ENCODE results near the gene ZNF292. TPM values are rescaled to one million over a fixed set of nuclear protein-coding genes. Genes with fewer than 3 reads are reported as not detected.

Gene ZNF292
- polyA plus RNA-seq, 1 of the 3 experiments (the other 2 are of a cell fraction) = 3.2 TPM

DNA sequence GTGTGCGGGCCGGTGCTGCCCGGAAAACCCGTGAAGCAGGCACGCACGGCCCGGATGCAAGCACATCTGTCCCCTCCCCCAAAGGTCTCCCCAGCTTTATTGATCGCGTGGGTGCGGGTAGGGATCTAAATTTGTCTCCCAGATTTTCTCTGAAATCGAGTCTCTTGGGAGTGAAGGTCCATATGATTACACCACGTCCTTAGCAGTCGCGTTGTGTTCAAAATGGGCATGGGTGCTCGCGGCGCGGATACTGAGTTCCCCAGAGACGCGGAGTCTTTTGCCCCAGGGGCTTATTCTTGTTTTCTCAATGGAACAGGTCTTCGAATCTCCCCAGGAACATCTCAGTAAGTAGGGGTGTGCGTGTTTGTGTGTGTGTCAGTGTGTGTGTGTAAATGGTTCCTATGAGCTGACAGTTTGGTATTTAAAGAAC, 2.8 kb upstream of the ZNF292 start:
- Histone ChIP-seq H3K9ac (peak overlapping the region; percentile 81), H3K4me1 (ENCODE audit: control insufficient read depth in 1 of 2, insufficient read depth in 2 of 2, low read depth in 1 of 2, low read length in 1 of 2) (peaks cover 16 to 20% of the 10 kb centered on the region in 2 experiments), H3K79me2 (ENCODE audit: insufficient read depth) (peaks cover 43% of the 10 kb centered on the region), H3F3A (replicated peaks; ENCODE audit: insufficient read depth) (peaks cover 24% of the 10 kb centered on the region), H3K9me2 (no peaks in the 10 kb centered on the region), H3K27me3 (ENCODE audit: insufficient read depth) (no peaks in the 10 kb centered on the region), H3K36me3 (replicated peaks in 1 of 2; ENCODE audit: control insufficient read depth in 1 of 2, insufficient read depth in 2 of 2, low read length in 1 of 2) (peaks cover 0 to 5% of the 10 kb centered on the region in 2 experiments), H3K27ac (ENCODE audit: low read depth in 2 of 2, low read length in 1 of 2) (peak overlapping the region; percentile 95 to 98), H3K9me3 (no peaks in the 10 kb centered on the region), H2AFZ (ENCODE audit: low read depth) (peak overlapping the region; percentile 99), H3K4me2 (peak overlapping the region; percentile 74), H4K20me1 (ENCODE audit: insufficient read depth) (peaks cover 15% of the 10 kb centered on the region), H3K4me3 (ENCODE audit: low read depth in 2 of 2, low read length in 1 of 2) (peak overlapping the region; percentile 51 to 57)
- CTCF ChIA-PET = interaction anchor here (0.8 kb wide), 1 partner anchor 74 kb away, joined by 3 read pairs; no protein-coding TSS in a partner anchor
- 21% methylated on average over 22 of the region's 22 CpGs for WGBS (ENCODE audit: low lambda C conversion rate)
- no peak for DNase-seq
- POLR2A ChIA-PET = interaction anchor here (0.9 kb wide), 3 partner anchors 12 to 1509 kb away, joined by 3 to 4 read pairs (median 4); partner anchors contain the start of gene SYNCRIP
- TF ChIP-seq MXI1 (IDR thresholded peaks at IDR 0.05; ENCODE audit: low read depth, low read length) (peak; percentile 67), TEAD4 (IDR thresholded peaks at IDR 0.05; ENCODE audit: borderline replicate concordance, insufficient read depth) (0 out of 2 replicates have a peak, but pooled peaks have one; percentile 9), SIN3A (IDR thresholded peaks at IDR 0.05; ENCODE audit: borderline replicate concordance, low read depth, low read length) (no peak)

DNA sequence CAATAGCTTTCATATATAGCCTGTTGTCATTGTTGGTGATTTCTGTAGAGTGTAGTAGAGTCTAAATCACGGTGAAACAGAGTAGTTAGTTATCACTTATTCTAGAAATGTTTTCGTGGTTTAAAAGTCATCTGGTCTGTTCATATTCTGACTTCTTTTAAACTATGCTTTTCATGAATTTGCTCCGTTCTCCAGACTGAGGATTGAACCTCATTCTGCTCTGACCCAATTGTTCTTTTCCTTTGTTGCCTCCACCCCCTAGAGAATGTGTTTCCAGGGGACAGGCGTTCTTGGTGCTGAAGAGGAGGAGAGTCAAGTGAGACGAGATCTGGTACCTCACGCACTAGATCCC, 748 bp upstream of the ZNF292 start:
- TF ChIP-seq FOSL2 (IDR thresholded peaks at IDR 0.05; ENCODE audit: borderline replicate concordance, low read depth) = no peak
- TF ChIP-seq SIN3A (IDR thresholded peaks at IDR 0.05; ENCODE audit: borderline replicate concordance, low read depth, low read length) = 0 out of 2 replicates have a peak, but pooled peaks have one; percentile 12
- TF ChIP-seq JUND (IDR thresholded peaks at IDR 0.05) = no peak
- TF ChIP-seq RFX5 (IDR thresholded peaks at IDR 0.05; ENCODE audit: low read length) = 0 out of 2 replicates have a peak, but pooled peaks have one; percentile 14
- Histone ChIP-seq H3K9ac (peak overlapping the region; percentile 86), H3K79me2 (ENCODE audit: insufficient read depth) (peaks cover 63% of the 10 kb centered on the region), H4K20me1 (ENCODE audit: insufficient read depth) (peaks cover 35% of the 10 kb centered on the region), H3K9me3 (no peaks in the 10 kb centered on the region), H3F3A (replicated peaks; ENCODE audit: insufficient read depth) (peaks cover 24% of the 10 kb centered on the region), H2AFZ (ENCODE audit: low read depth) (peak overlapping the region; percentile 88), H3K9me2 (no peaks in the 10 kb centered on the region), H3K27ac (ENCODE audit: low read depth in 2 of 2, low read length in 1 of 2) (peak overlapping the region; percentile 95 to 98), H3K27me3 (ENCODE audit: insufficient read depth) (no peaks in the 10 kb centered on the region), H3K4me3 (ENCODE audit: low read depth in 2 of 2, low read length in 1 of 2) (peak overlapping the region; percentile 94), H3K4me1 (ENCODE audit: control insufficient read depth in 1 of 2, insufficient read depth in 2 of 2, low read depth in 1 of 2, low read length in 1 of 2) (peaks cover 16 to 20% of the 10 kb centered on the region in 2 experiments), H3K36me3 (replicated peaks in 1 of 2; ENCODE audit: control insufficient read depth in 1 of 2, insufficient read depth in 2 of 2, low read length in 1 of 2) (peaks cover 0 to 15% of the 10 kb centered on the region in 2 experiments), H3K4me2 (peak overlapping the region; percentile 74)
- 0% methylated on average over 6 of the region's 6 CpGs for WGBS (ENCODE audit: low lambda C conversion rate)
- peak; percentile 59 for DNase-seq
- POLR2A ChIA-PET = no interaction called here
- CTCF ChIA-PET = interaction anchor here (0.9 to 1.0 kb wide), 2 partner anchors 75 to 122 kb away, joined by 3 read pairs; no protein-coding TSS in a partner anchor

GRCh38 chr6:87155842-87156815, 764 bp downstream of the ZNF292 start:
- H4K20me1 ChIP-seq (ENCODE audit: insufficient read depth) = peaks cover 50% of the 10 kb centered on the region
- H3K4me2 ChIP-seq = peak overlapping the region; percentile 74
- WGBS (ENCODE audit: low lambda C conversion rate) = 2% methylated on average over 35 of the region's 43 CpGs
- CTCF ChIA-PET = interaction anchor here (0.7 to 1.5 kb wide), 2 partner anchors 219 to 235 kb away, joined by 3 read pairs; partner anchors contain the start of gene HTR1E
- H2AFZ ChIP-seq (ENCODE audit: low read depth) = peak overlapping the region; percentile 88; the same call in 1 of the 2 replicates
- H3K79me2 ChIP-seq (ENCODE audit: insufficient read depth) = peaks cover 78% of the 10 kb centered on the region
- H3K9me2 ChIP-seq = no peaks in the 10 kb centered on the region
- H3K36me3 ChIP-seq (replicated peaks in 1 of 2; ENCODE audit: control insufficient read depth in 1 of 2, insufficient read depth in 2 of 2, low read length in 1 of 2) = peaks cover 0 to 16% of the 10 kb centered on the region in 2 experiments
- H3K4me3 ChIP-seq (ENCODE audit: low read depth in 2 of 2, low read length in 1 of 2) = peak overlapping the region; percentile 94
- peaks cover 13 to 19% of the 10 kb centered on the region in 2 experiments for H3K4me1 ChIP-seq (ENCODE audit: control insufficient read depth in 1 of 2, insufficient read depth in 2 of 2, low read depth in 1 of 2, low read length in 1 of 2)
- H3K9me3 ChIP-seq = no peaks in the 10 kb centered on the region
- H3K27me3 ChIP-seq (ENCODE audit: insufficient read depth) = no peaks in the 10 kb centered on the region
- peak overlapping the region; percentile 86 for H3K9ac ChIP-seq
- DNase-seq = peak; percentile 60
- H3F3A ChIP-seq (replicated peaks; ENCODE audit: insufficient read depth) = peaks cover 24% of the 10 kb centered on the region
- peak overlapping the region; percentile 95 to 98 for H3K27ac ChIP-seq (ENCODE audit: low read depth in 2 of 2, low read length in 1 of 2)
- POLR2A ChIA-PET = interaction anchor here (0.6 to 1.0 kb wide), 2 partner anchors 1477 to 1513 kb away, joined by 3 to 6 read pairs; partner anchors contain the start of gene SYNCRIP
- TF ChIP-seq FOXM1 (IDR thresholded peaks at IDR 0.05; ENCODE audit: low read depth) = no peak
- TF ChIP-seq, protein P1, sequence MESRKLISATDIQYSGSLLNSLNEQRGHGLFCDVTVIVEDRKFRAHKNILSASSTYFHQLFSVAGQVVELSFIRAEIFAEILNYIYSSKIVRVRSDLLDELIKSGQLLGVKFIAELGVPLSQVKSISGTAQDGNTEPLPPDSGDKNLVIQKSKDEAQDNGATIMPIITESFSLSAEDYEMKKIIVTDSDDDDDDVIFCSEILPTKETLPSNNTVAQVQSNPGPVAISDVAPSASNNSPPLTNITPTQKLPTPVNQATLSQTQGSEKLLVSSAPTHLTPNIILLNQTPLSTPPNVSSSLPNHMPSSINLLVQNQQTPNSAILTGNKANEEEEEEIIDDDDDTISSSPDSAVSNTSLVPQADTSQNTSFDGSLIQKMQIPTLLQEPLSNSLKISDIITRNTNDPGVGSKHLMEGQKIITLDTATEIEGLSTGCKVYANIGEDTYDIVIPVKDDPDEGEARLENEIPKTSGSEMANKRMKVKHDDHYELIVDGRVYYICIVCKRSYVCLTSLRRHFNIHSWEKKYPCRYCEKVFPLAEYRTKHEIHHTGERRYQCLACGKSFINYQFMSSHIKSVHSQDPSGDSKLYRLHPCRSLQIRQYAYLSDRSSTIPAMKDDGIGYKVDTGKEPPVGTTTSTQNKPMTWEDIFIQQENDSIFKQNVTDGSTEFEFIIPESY (IDR thresholded peaks at IDR 0.05; ENCODE audit: borderline replicate concordance, low read depth) = no peak
- TF ChIP-seq EZH2phosphoT487 (IDR thresholded peaks at IDR 0.05; ENCODE audit: borderline replicate concordance, low read depth) = no peak
- no peak for TF ChIP-seq TCF12 (IDR thresholded peaks at IDR 0.05)
- no peak for TF ChIP-seq FOXJ3 (CRISPR knock-in tag; IDR thresholded peaks at IDR 0.05)
- no peak for TF ChIP-seq SIN3A (IDR thresholded peaks at IDR 0.05; ENCODE audit: borderline replicate concordance, low read depth, low read length)
- TF ChIP-seq, protein P2, sequence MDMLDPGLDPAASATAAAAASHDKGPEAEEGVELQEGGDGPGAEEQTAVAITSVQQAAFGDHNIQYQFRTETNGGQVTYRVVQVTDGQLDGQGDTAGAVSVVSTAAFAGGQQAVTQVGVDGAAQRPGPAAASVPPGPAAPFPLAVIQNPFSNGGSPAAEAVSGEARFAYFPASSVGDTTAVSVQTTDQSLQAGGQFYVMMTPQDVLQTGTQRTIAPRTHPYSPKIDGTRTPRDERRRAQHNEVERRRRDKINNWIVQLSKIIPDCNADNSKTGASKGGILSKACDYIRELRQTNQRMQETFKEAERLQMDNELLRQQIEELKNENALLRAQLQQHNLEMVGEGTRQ (IDR thresholded peaks at IDR 0.05; ENCODE audit: borderline replicate concordance, low read depth, low read length) = no peak
- TF ChIP-seq, protein P3, sequence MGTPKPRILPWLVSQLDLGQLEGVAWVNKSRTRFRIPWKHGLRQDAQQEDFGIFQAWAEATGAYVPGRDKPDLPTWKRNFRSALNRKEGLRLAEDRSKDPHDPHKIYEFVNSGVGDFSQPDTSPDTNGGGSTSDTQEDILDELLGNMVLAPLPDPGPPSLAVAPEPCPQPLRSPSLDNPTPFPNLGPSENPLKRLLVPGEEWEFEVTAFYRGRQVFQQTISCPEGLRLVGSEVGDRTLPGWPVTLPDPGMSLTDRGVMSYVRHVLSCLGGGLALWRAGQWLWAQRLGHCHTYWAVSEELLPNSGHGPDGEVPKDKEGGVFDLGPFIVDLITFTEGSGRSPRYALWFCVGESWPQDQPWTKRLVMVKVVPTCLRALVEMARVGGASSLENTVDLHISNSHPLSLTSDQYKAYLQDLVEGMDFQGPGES (IDR thresholded peaks at IDR 0.05; ENCODE audit: low read depth, low read length) = no peak
- no peak for TF ChIP-seq POLR2AphosphoS5 (IDR thresholded peaks at IDR 0.05; ENCODE audit: low read depth, low read length)

All from SK-N-SH (cell line).